Heart left ventricle (tissue), 16 donors: ENCODE data around the gene DHX16. TPM values are rescaled to one million over a fixed set of nuclear protein-coding genes. Genes with fewer than 3 reads are reported as not detected.

Source experiments
- ATAC-seq, 4 donors: fragments of 200-7000 bp; cut with Tn5 transposase; one replicate each; pipeline ENCODE4 v1.9.1; 2020 to 2022; ENCODE audit warnings: moderate library complexity in 4 of 4, mild to moderate bottlenecking in 3 of 4, moderate number of reproducible peaks in 1 of 4
- DNase-seq, 5 donors: peaks; one replicate each; pipeline ENCODE4 v3.0.0-alpha.2; 2020
- H3K27ac ChIP-seq, 12 donors: fragments of 200-600 bp; sonication (generic) in 4 of 12; one replicate each; pipeline versions ENCODE4 v1.5.0 to v1.8.0; 2016 to 2022; ENCODE audit warnings: mild to moderate bottlenecking in 2 of 12
- H3K27me3 ChIP-seq, 9 donors: fragments of 200-600 bp; sonication (generic) in 2 of 9; one replicate each; pipeline versions ENCODE4 v1.5.1 to v1.8.0; 2016 to 2022; ENCODE audit warnings: mild to moderate bottlenecking in 3 of 9
- H3K36me3 ChIP-seq, 9 donors: fragments of 200-600 bp; sonication (generic) in 2 of 9; one replicate each; pipeline versions ENCODE4 v1.5.0 to v1.8.0; 2018 to 2022; ENCODE audit warnings: mild to moderate bottlenecking in 2 of 9
- H3K4me1 ChIP-seq, 12 donors: fragments of 200-600 bp; sonication (generic) in 4 of 12; one replicate each; pipeline versions ENCODE4 v1.5.0 to v1.8.0; 2016 to 2022; ENCODE audit warnings: mild to moderate bottlenecking in 3 of 12
- H3K4me3 ChIP-seq, 12 donors: fragments of 200-600 bp; sonication (generic) in 4 of 12; one replicate each; pipeline versions ENCODE4 v1.5.0 to v1.8.0; 2017 to 2022; ENCODE audit warnings: mild to moderate bottlenecking in 9 of 12, moderate library complexity in 4 of 12
- H3K9me3 ChIP-seq, 12 donors: fragments of 200-600 bp; sonication (generic) in 4 of 12; one replicate each; pipeline versions ENCODE4 v1.5.0 to v1.8.0; 2016 to 2022; ENCODE audit warnings: mild to moderate bottlenecking in 1 of 12
- POLR2A ChIP-seq, 2 donors: fragments of 450-650 bp; IDR thresholded peaks; one replicate each; pipeline ENCODE4 v1.6.1; 2017; ENCODE audit warnings: antibody characterized with exemption in 2 of 2, mild to moderate bottlenecking in 2 of 2, moderate library complexity in 2 of 2
- WGBS, 4 donors: extraction: QIAGEN DNeasy Blood & Tissue Kit in 2 of 4; methylation state at CpG; one replicate each; pipeline versions ENCODE4 v1.1.5 to v1.1.7; 2013 to 2018; 5-methylcytosine and 5-hydroxymethylcytosine counted together
- intact Hi-C, 10 donors: fragments of 100-400 bp; cut with DNase I; formaldehyde crosslinking; loops; one replicate each; pipeline versions ENCODE4 v1.11.1 to v1.14.2; 2022
- polyA plus RNA-seq, 2 donors: library from polyadenylated mRNA; stranded (reverse); fragments of 200-250 nt; gene quantifications; one replicate each; pipeline ENCODE4 v1.2.3, GENCODE V29; 2013
- total RNA-seq, 9 donors: library from RNA; depleted of rRNA in 2 of 9; stranded (reverse); fragments of >200 nt in 2 of 9; fragmentation: NEBNext Ultra II Directional in 3 of 9; extraction: Animal tissue kit (Norgen Biotek cat#: 25700) in 3 of 9; gene quantifications; one replicate each; pipeline versions ENCODE4 v1.1.0 to v1.2.4, GENCODE V29; 2016 to 2023
- TF ChIP-seq, protein P1 (sequence below), 12 donors: fragments of 200-600 bp; sonication (generic) in 4 of 12; IDR thresholded peaks; one replicate each; pipeline versions ENCODE4 v1.5.0 to v1.8.0; 2018 to 2022; ENCODE audit warnings: antibody characterized with exemption in 12 of 12, mild to moderate bottlenecking in 5 of 12
- donor health status: ischemic (EF 13 %, LVEDD 7.1; RV severe dilation, severe dysfunction).
- donor health status: healthy with polysubstance abuse.
- donor health status: DM: no; HTN: yes; CAD: no.
- donor health status: DM: no; HTN: no; CAD: no.
- donor health status: ischemic (EF 25% LVEDD 6.9; RV normal size, moderate dysfunction).
- donor health status: ischemic (EF 25% LVEDD 5.7; RV mildly dilated, moderate dysfunction).
- donor health status: healthy.
- donor health status: DM: yes; HTN: yes; CAD: no.
- donor health status: ischemic (EF 35%, LVEDD 5.7; RV mildly dilated, moderate dysfunction).
- donor health status: nonischemic (EF 11% LVEDD 7.7; RV severe dilation, severe dysfunction).
- donor health status: DM: yes; HTN: yes; CAD: no.
- donor health status: PGD.
- donor health status: ischemic (EF 29% LVEDD 5.4; RV normal size, mild dysfunction).
- donor health status: nonischemic (EF 23%, LVEDD 6.1; RV moderate dilation, normal function).

Gene DHX16
- total and polyA plus RNA-seq, 11 donors: 16.1 to 39.4 (median 21.0) TPM

DNA sequence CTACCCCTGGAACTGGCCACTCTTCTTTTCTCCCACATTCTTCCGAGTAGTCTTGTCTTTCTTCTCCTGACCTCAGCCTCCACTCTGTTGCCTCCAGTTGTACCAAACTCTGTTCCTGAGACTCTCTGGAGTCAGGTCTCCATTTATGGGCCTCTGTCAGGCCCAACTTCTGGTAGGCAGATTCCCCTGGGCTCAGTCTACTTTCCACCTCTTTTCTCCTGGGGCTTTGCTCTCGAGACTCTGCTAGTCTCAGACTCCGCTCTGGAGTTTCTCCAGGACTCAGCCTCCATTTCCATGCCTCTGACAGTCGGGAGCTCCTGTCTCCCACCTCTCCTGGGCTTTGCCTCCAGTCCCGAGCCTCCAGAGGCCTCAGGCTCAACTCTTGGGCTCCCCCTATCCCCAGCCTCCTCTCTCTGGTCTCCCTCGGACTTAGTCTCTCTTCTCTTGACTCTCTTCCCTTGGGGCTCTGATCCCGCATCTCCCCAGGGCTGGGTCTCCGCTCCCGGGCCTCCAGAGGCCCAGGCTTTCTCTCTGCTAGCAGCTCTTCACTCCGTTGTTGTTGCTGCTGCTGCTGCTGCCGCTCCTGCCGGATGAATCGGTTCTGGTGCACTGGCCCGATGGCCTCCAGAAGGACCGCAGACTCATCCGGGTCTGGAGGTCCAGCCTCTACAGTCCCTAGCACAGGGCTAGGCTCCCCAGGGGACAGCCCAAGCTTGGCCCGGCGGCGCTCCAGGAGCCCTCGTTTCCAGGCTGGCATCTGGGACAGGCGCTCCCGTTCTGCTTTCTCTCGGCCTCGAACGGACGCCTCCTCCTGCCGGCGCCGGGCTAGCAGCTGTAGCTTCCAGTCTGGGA lies 12.6 kb upstream of the DHX16 start:
- peak in 1 of 5 donors; percentile 69 for DNase-seq
- ATAC-seq: no peak
- H3K9me3 ChIP-seq: no peaks in the 10 kb centered on the region
- H3K36me3 ChIP-seq: peaks cover 0 to 24% (median 3%) of the 10 kb centered on the region in 9 donors
- intact Hi-C loops: loop anchor here in 5 of 10 donors (2.0 to 10.0 kb wide), 3 partner anchors 35 to 399 kb away; partner anchors contain the start of genes TUBB (in 4 of the 5) and DDR1 (in 1 of the 5)
- H3K4me3 ChIP-seq: peak overlapping the region; percentile 52 to 96 (median 74)
- peaks cover 4 to 86% (median 54%) of the 10 kb centered on the region in 12 donors for H3K4me1 ChIP-seq
- peak overlapping the region; percentile 92 to 100 (median 98) for H3K27ac ChIP-seq
- no peaks in the 10 kb centered on the region for H3K27me3 ChIP-seq
- TF ChIP-seq, protein P1, sequence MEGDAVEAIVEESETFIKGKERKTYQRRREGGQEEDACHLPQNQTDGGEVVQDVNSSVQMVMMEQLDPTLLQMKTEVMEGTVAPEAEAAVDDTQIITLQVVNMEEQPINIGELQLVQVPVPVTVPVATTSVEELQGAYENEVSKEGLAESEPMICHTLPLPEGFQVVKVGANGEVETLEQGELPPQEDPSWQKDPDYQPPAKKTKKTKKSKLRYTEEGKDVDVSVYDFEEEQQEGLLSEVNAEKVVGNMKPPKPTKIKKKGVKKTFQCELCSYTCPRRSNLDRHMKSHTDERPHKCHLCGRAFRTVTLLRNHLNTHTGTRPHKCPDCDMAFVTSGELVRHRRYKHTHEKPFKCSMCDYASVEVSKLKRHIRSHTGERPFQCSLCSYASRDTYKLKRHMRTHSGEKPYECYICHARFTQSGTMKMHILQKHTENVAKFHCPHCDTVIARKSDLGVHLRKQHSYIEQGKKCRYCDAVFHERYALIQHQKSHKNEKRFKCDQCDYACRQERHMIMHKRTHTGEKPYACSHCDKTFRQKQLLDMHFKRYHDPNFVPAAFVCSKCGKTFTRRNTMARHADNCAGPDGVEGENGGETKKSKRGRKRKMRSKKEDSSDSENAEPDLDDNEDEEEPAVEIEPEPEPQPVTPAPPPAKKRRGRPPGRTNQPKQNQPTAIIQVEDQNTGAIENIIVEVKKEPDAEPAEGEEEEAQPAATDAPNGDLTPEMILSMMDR (IDR thresholded peaks at IDR 0.05): peak in 3 of 12 donors; percentile 2 to 26 (median 7)
- TF ChIP-seq POLR2A (IDR thresholded peaks at IDR 0.05): no peak
- 32 to 46% (median 39%) methylated on average over 29 of the region's 29 CpGs for WGBS, 4 donors

DNA sequence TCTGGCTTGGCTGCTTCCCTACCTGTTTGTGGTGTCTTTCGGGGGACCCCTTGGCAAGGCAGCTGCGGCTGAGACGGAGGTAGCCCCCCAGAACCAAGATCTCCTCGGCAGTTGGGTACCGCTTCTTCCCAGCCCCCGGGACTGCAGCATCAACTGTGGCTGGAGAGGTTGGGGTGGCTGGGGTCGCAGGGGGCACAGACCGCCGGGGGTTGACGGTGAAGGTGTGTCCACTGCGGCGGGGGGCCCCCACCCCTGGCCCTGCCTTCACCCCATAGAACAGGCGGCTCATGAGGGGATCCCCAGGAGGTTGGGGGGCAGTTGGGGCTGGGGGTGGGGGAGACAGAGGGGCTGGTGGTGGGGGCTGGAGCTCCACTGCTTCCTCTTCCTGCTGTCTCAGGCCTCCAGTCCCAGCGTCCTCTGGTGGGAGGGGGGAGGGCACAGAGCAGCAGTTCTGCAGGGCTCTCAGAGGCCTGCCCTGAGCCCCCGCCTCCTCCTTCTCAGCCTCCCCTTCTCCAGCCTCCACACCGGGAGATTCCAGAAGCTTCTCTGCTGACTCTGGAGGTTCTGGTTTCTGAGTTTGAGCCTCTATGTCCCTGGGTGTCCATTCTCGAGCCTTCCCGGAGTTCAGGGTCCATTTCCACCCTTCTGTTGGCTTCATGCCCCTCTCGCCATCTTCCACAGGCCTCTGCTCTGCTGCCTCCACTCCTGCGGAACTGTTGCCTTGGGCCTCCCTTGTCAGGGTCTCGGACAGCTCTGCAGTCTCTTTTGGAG lies 11.8 kb upstream of the DHX16 start:
- TF ChIP-seq POLR2A (IDR thresholded peaks at IDR 0.05): no peak
- TF ChIP-seq, protein P1 (IDR thresholded peaks at IDR 0.05): no peak
- Histone ChIP-seq H3K27me3 (no peaks in the 10 kb centered on the region), H3K36me3 (peaks cover 0 to 32% (median 7%) of the 10 kb centered on the region in 9 donors), H3K9me3 (no peaks in the 10 kb centered on the region), H3K4me3 (peak overlapping the region; percentile 52 to 96 (median 74)), H3K27ac (peak overlapping the region; percentile 92 to 100 (median 98)), H3K4me1 (peaks cover 0 to 86% (median 54%) of the 10 kb centered on the region in 12 donors)
- ATAC-seq (no peak), DNase-seq (peak; percentile 74 to 84 (median 78))
- WGBS, 4 donors: 28 to 57% (median 41%) methylated on average over 15 to 21 of the region's 21 CpGs
- intact Hi-C loops: loop anchor here in 4 of 10 donors (2.0 to 10.0 kb wide), 7 partner anchors 36 to 400 kb away; partner anchors contain the start of genes DDR1 (in 2 of the 4) and TUBB (in 1 of the 4)

DNA sequence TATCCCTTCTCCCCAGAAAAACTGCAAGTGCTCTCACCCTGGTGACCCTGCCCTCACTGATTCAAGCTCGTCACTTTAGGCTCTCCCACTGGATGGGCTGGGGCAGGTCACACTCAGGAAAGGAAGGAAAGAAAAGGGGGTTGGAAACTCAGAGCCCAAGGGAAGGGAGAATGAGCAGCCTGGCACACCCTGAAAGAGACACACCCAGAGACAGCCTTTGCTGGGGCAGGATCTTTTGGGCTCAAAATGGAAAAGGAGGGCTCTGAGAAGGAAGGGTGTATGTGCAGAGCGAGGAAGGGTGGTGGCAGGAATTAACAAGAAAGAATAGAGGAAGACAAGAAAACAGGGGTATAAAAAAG lies 11.2 kb upstream of the DHX16 start:
- TF ChIP-seq, protein P1 (IDR thresholded peaks at IDR 0.05): no peak
- no peak for TF ChIP-seq POLR2A (IDR thresholded peaks at IDR 0.05)
- ATAC-seq: no peak
- DNase-seq: no peak
- Histone ChIP-seq H3K36me3 (peaks cover 0 to 38% (median 9%) of the 10 kb centered on the region in 9 donors), H3K4me1 (peaks cover 0 to 86% (median 53%) of the 10 kb centered on the region in 12 donors), H3K9me3 (no peaks in the 10 kb centered on the region), H3K4me3 (peak overlapping the region; percentile 52 to 96 (median 74)), H3K27me3 (no peaks in the 10 kb centered on the region), H3K27ac (peak overlapping the region; percentile 92 to 100 (median 98))
- WGBS, 4 donors: 35 to 48% (median 42%) methylated on average over 2 of the region's 2 CpGs
- intact Hi-C loops: loop anchor here in 4 of 10 donors (1.0 to 10.0 kb wide), 8 partner anchors 37 to 401 kb away; partner anchors contain the start of genes DDR1 (in 2 of the 4) and TUBB (in 1 of the 4)
